GM23338 (cell line): ENCODE measurements around the gene CHRDL2. TPM values are rescaled to one million over a fixed set of nuclear protein-coding genes. Genes with fewer than 3 reads are reported as not detected.

ENCODE experiments used
- ATAC-seq: fragments of 200-7000 bp; cut with Tn5 transposase; 3 replicates; pipeline ENCODE4 v1.9.1; 2020
- DNase-seq: peaks from one replicate; pipeline ENCODE4 v3.0.0-alpha.2; 2015; ENCODE audit warnings: low spot score
- H2AFZ ChIP-seq: fragments of 200-600 bp; sonication (generic); 2 replicates; pipeline ENCODE4 v1.8.0; 2016; ENCODE audit warnings: antibody characterized with exemption, mild to moderate bottlenecking, moderate library complexity
- H3F3A ChIP-seq: fragments of 200-600 bp; sonication (generic); replicated peaks from 2 replicates; pipeline ENCODE4 v1.8.0; 2017; ENCODE audit warnings: antibody characterized with exemption, mixed run types, low read depth
- H3K27ac ChIP-seq: fragments of 200-600 bp; sonication (generic); 2 replicates; pipeline ENCODE4 v1.6.1; 2016; ENCODE audit warnings: low read depth
- H3K27me3 ChIP-seq: fragments of 200-600 bp; sonication (generic); 2 replicates; pipeline ENCODE4 v1.8.0; 2016; ENCODE audit warnings: mild to moderate bottlenecking, mixed run types, moderate library complexity; ENCODE audit not compliant: insufficient read depth
- H3K36me3 ChIP-seq: fragments of 200-600 bp; sonication (generic); 2 replicates; pipeline ENCODE4 v1.8.0; 2016; ENCODE audit warnings: mild to moderate bottlenecking; ENCODE audit not compliant: insufficient read depth
- H3K4me1 ChIP-seq: fragments of 200-600 bp; sonication (generic); 2 replicates; pipeline ENCODE4 v1.8.0; 2016; ENCODE audit warnings: mild to moderate bottlenecking, moderate library complexity; ENCODE audit not compliant: insufficient read depth
- H3K4me2 ChIP-seq: fragments of 200-600 bp; sonication (generic); 2 replicates; pipeline ENCODE4 v1.7.1; 2017; ENCODE audit warnings: mixed run types
- H3K4me3 ChIP-seq: fragments of 200-600 bp; sonication (generic); 2 replicates; pipeline ENCODE4 v1.6.1; 2016; ENCODE audit warnings: mixed run types
- H3K79me2 ChIP-seq: fragments of 200-600 bp; sonication (generic); replicated peaks from 2 replicates; pipeline ENCODE4 v1.8.0; 2017; ENCODE audit warnings: mild to moderate bottlenecking; ENCODE audit not compliant: insufficient read depth
- H3K9me2 ChIP-seq: fragments of 200-600 bp; sonication (generic); 2 replicates; pipeline ENCODE4 v1.8.0; 2017; ENCODE audit not compliant: insufficient read depth
- H4K20me1 ChIP-seq: fragments of 200-600 bp; sonication (generic); replicated peaks from 2 replicates; pipeline ENCODE4 v1.8.0; 2017; ENCODE audit warnings: mild to moderate bottlenecking; ENCODE audit not compliant: insufficient read depth
- H3K27ac Mint-ChIP-seq: 2 replicates; pipeline ENCODE4 v1.8.0; 2020; ENCODE audit warnings: inconsistent platforms, mild to moderate bottlenecking, moderate library complexity, mixed read lengths
- H3K27me3 Mint-ChIP-seq: 3 replicates; pipeline ENCODE4 v1.8.0; 2022; ENCODE audit warnings: low read depth, mild to moderate bottlenecking, moderate library complexity, mixed read lengths, inconsistent platforms; ENCODE audit not compliant: insufficient read depth, poor library complexity
- H3K36me3 Mint-ChIP-seq: 3 replicates; pipeline ENCODE4 v1.8.0; 2021; ENCODE audit warnings: low read depth, mild to moderate bottlenecking, inconsistent platforms, moderate library complexity, mixed read lengths
- H3K4me1 Mint-ChIP-seq: 3 replicates; pipeline ENCODE4 v1.8.0; 2020; ENCODE audit warnings: mild to moderate bottlenecking, inconsistent platforms, mixed read lengths
- H3K4me3 Mint-ChIP-seq: 3 replicates; pipeline ENCODE4 v1.8.0; 2021; ENCODE audit warnings: moderate library complexity, mild to moderate bottlenecking, inconsistent platforms, mixed read lengths
- H3K9me3 Mint-ChIP-seq: 3 replicates; pipeline ENCODE4 v1.8.0; 2020; ENCODE audit warnings: moderate library complexity, mild to moderate bottlenecking, inconsistent platforms, mixed read lengths
- CTCF ChIP-seq, 2 experiments: fragments of 200-600 bp in 1 of 2; sonication (generic) in 1 of 2; conservative IDR thresholded peaks; 2 replicates each; pipeline versions ENCODE4 v1.5.1 to v1.6.1; 2016 to 2017; ENCODE audit warnings: antibody characterized with exemption in 2 of 2, low read depth in 2 of 2, mild to moderate bottlenecking in 2 of 2, moderate library complexity in 1 of 2
- ETS1 ChIP-seq: IDR thresholded peaks from 2 replicates; pipeline ENCODE4 v1.6.1; 2016; ENCODE audit warnings: antibody characterized with exemption
- EZH2phosphoT487 ChIP-seq: fragments of 200-600 bp; sonication (generic); IDR thresholded peaks from one replicate; pipeline ENCODE4 v1.8.1; 2018; ENCODE audit warnings: antibody characterized with exemption; ENCODE audit not compliant: unreplicated experiment
- NANOG ChIP-seq: IDR thresholded peaks from 2 replicates; pipeline ENCODE4 v1.6.1; 2016; ENCODE audit warnings: antibody characterized with exemption, borderline replicate concordance
- REST ChIP-seq: IDR thresholded peaks from one replicate; pipeline ENCODE4 v1.6.1; 2018; ENCODE audit warnings: antibody characterized with exemption; ENCODE audit not compliant: unreplicated experiment
- STAT1 ChIP-seq: IDR thresholded peaks from one replicate; pipeline ENCODE4 v1.6.1; 2016; ENCODE audit warnings: antibody characterized with exemption; ENCODE audit not compliant: unreplicated experiment
- ZNF331 ChIP-seq: fragments of 250-450 bp; sonication (Bioruptor Pico); IDR thresholded peaks from 2 replicates; pipeline ENCODE4 v1.5.0; 2020; ENCODE audit warnings: low read depth, mild to moderate bottlenecking, moderate library complexity
- ZNF462 ChIP-seq: fragments of 250-450 bp; sonication (Bioruptor Pico); IDR thresholded peaks from 2 replicates; pipeline ENCODE4 v1.5.0; 2020; ENCODE audit warnings: mild to moderate bottlenecking, moderate library complexity
- polyA plus RNA-seq: library from polyadenylated mRNA; unstranded; fragments of >200 nt; fragmentation: Nextera tagmentation; extraction: Ambion mirVana; gene quantifications from 2 replicates; pipeline ENCODE4 v1.2.1, GENCODE V29; 2016
- total RNA-seq: library from RNA; depleted of rRNA; stranded (reverse); fragments of >200 nt; shearing (Covaris generic); gene quantifications from 2 replicates; pipeline ENCODE4 v1.2.3, GENCODE V29; 2014

The CHRDL2 gene
- total and polyA plus RNA-seq, 2 experiments from 2014 or later: 0.21 TPM; not detected in 1

- Mint-ChIP-seq H3K27me3 (peaks cover 15% of the 10 kb centered on the region), H3K9me3 (no peaks in the 10 kb centered on the region), H3K4me1 (peaks cover 11% of the 10 kb centered on the region), H3K36me3 (no peaks in the 10 kb centered on the region), H3K27ac (no peak overlapping the region), H3K4me3 (no peak overlapping the region)
- TF ChIP-seq STAT1 (no peak), ZNF331 (CRISPR knock-in tag) (no peak), NANOG (no peak), REST (no peak), CTCF (conservative IDR thresholded peaks at IDR 0.05; ENCODE audit: low read depth in 2 of 2) (no peak)
- Histone ChIP-seq H3K9me2 (no peaks in the 10 kb centered on the region), H3K4me1 (peaks cover 7% of the 10 kb centered on the region; the same call in 1 of the 2 replicates), H3K4me3 (no peak overlapping the region), H3F3A (no peaks in the 10 kb centered on the region), H3K27ac (no peak overlapping the region), H3K79me2 (no peaks in the 10 kb centered on the region), H2AFZ (no peak overlapping the region), H3K4me2 (no peak overlapping the region), H3K27me3 (no peaks in the 10 kb centered on the region), H4K20me1 (no peaks in the 10 kb centered on the region), H3K36me3 (no peaks in the 10 kb centered on the region; the same call in 1 of the 2 replicates)
- DNase-seq (no peak), ATAC-seq (no peak)
Observed at GRCh38 chr11:74714904-74715303, 16.3 kb downstream of the CHRDL2 start.

GRCh38 chr11:74713686-74714085, 17.5 kb downstream of the CHRDL2 start:
- Mint-ChIP-seq H3K4me1 (peaks cover 11% of the 10 kb centered on the region), H3K36me3 (no peaks in the 10 kb centered on the region), H3K4me3 (no peak overlapping the region), H3K27me3 (peaks cover 15% of the 10 kb centered on the region), H3K9me3 (no peaks in the 10 kb centered on the region), H3K27ac (no peak overlapping the region)
- no peak for ATAC-seq
- H3F3A ChIP-seq: no peaks in the 10 kb centered on the region
- H3K9me2 ChIP-seq: no peaks in the 10 kb centered on the region
- H3K27me3 ChIP-seq: no peaks in the 10 kb centered on the region
- no peak for DNase-seq
- no peak overlapping the region for H3K4me2 ChIP-seq
- no peaks in the 10 kb centered on the region; the same call in 1 of the 2 replicates for H3K36me3 ChIP-seq
- no peaks in the 10 kb centered on the region for H4K20me1 ChIP-seq
- H3K4me3 ChIP-seq: no peak overlapping the region
- H3K27ac ChIP-seq: no peak overlapping the region
- no peaks in the 10 kb centered on the region for H3K79me2 ChIP-seq
- H3K4me1 ChIP-seq: peaks cover 7% of the 10 kb centered on the region; the same call in 1 of the 2 replicates
- no peak overlapping the region for H2AFZ ChIP-seq
- TF ChIP-seq EZH2phosphoT487 (no peak), ETS1 (no peak), ZNF462 (CRISPR knock-in tag) (no peak)
